Thyroid gland (tissue), 4 donors: ENCODE results near the gene SNRK. TPM values are rescaled to one million over a fixed set of nuclear protein-coding genes. Genes with fewer than 3 reads are reported as not detected.

Experiments used
- DNase-seq, 2 donors: peaks; one replicate each; pipeline ENCODE4 v3.0.0-alpha.2; 2019
- H3K27ac ChIP-seq, 3 donors: fragments of 200-600 bp; sonication (generic); 1 replicate in 2 of 3; 2 replicates in 1 of 3; pipeline ENCODE4 v1.5.1; 2016 to 2019; ENCODE audit warnings: mild to moderate bottlenecking in 1 of 3, moderate library complexity in 1 of 3
- H3K27me3 ChIP-seq: fragments of 200-600 bp; sonication (generic); one replicate; pipeline ENCODE4 v1.5.1; 2019
- H3K36me3 ChIP-seq, 2 donors: fragments of 200-600 bp; sonication (generic); one replicate each; pipeline ENCODE4 v1.5.1; 2016 to 2019
- H3K4me1 ChIP-seq, 2 donors: fragments of 200-600 bp; sonication (generic); one replicate each; pipeline ENCODE4 v1.5.1; 2017 to 2019
- H3K4me3 ChIP-seq, 3 donors: fragments of 200-600 bp; sonication (generic); replicated peaks in 1 of 3; 1 replicate in 2 of 3; 2 replicates in 1 of 3; pipeline ENCODE4 v1.5.1; 2016; ENCODE audit warnings: mild to moderate bottlenecking in 1 of 3
- H3K9me3 ChIP-seq: fragments of 200-600 bp; sonication (generic); one replicate; pipeline ENCODE4 v1.5.1; 2017
- POLR2A ChIP-seq, 2 donors: fragments of 450-650 bp; IDR thresholded peaks; one replicate each; pipeline ENCODE4 v1.6.1; 2017; ENCODE audit warnings: antibody characterized with exemption in 2 of 2, mild to moderate bottlenecking in 2 of 2, moderate library complexity in 1 of 2
- WGBS, 2 donors: methylation state at CpG; one replicate each; pipeline ENCODE4 v1.1.5; 2017; 5-methylcytosine and 5-hydroxymethylcytosine counted together
- intact Hi-C: fragments of 100-400 bp; cut with DNase I; formaldehyde crosslinking; loops from one replicate; pipeline ENCODE4 v1.15.1; 2023
- total RNA-seq, 4 donors: library from RNA; depleted of rRNA; stranded (reverse); fragments of >200 nt; gene quantifications; one replicate each; pipeline ENCODE4 v1.2.3, GENCODE V29; 2016
- TF ChIP-seq, protein P1 (sequence below), 6 experiments: fragments of 200-600 bp in 3 of 6; fragments of 450-650 bp in 3 of 6; sonication (generic) in 3 of 6; IDR thresholded peaks; one replicate each; pipeline ENCODE4 v1.5.1; 2016 to 2019; ENCODE audit warnings: antibody characterized with exemption in 6 of 6, mild to moderate bottlenecking in 2 of 6, inconsistent platforms in 1 of 6, moderate library complexity in 1 of 6

Gene SNRK
- 10 to 100 TPM; 44.2 to 90.5 (median 65.0) TPM for total RNA-seq

- intact Hi-C loops, result no loop called here
- H3K36me3 ChIP-seq, result no peaks in the 10 kb centered on the region
- peak within 1 kb of the TSS; percentile 43 to 51 (median 47) for H3K4me3 ChIP-seq
- peak within 1 kb of the TSS; percentile 72 to 88 (median 88) for H3K27ac ChIP-seq
- H3K4me1 ChIP-seq, result peaks cover 27 to 32% of the 10 kb centered on the region in 2 donors
- WGBS, 2 donors, result 0 to 1% methylated on average over 19 to 25 of the region's 91 CpGs
- no peaks in the 10 kb centered on the region for H3K27me3 ChIP-seq
- peak; percentile 83 to 86 for DNase-seq
- TF ChIP-seq, protein P1, sequence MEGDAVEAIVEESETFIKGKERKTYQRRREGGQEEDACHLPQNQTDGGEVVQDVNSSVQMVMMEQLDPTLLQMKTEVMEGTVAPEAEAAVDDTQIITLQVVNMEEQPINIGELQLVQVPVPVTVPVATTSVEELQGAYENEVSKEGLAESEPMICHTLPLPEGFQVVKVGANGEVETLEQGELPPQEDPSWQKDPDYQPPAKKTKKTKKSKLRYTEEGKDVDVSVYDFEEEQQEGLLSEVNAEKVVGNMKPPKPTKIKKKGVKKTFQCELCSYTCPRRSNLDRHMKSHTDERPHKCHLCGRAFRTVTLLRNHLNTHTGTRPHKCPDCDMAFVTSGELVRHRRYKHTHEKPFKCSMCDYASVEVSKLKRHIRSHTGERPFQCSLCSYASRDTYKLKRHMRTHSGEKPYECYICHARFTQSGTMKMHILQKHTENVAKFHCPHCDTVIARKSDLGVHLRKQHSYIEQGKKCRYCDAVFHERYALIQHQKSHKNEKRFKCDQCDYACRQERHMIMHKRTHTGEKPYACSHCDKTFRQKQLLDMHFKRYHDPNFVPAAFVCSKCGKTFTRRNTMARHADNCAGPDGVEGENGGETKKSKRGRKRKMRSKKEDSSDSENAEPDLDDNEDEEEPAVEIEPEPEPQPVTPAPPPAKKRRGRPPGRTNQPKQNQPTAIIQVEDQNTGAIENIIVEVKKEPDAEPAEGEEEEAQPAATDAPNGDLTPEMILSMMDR (IDR thresholded peaks at IDR 0.05), result peak in 4 of 6 experiments; percentile 26 to 33 (median 28)
- TF ChIP-seq POLR2A (IDR thresholded peaks at IDR 0.05), result peak; percentile 93 to 99
- no peaks in the 10 kb centered on the region for H3K9me3 ChIP-seq
Measured at GRCh38 chr3:43286115-43286840, at the start of gene SNRK. TSS of gene SNRK (plus strand) at chr3:43286540. CDS start at chr3:43303204, 16,664 bp downstream.

DNA sequence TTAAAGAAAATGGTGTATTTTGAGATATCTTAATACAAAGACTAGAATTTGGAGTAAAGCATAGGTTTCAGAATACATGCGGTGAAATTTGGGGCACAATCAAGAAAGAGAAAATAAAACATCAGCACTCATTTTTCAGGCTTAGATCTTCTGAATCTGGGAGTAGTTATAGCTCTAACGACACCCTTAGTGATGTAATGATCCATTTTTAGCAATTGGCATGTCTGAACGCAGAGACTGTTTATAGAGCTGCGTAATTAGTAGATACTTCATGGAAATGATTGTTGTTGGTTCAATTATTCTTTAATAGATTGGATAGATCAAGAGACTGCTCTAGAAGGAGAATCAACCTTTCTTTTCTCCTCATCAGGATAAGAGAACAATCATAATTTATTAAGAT, 47.5 kb upstream of the SNRK start:
- no peak overlapping the region for H3K27ac ChIP-seq
- H3K27me3 ChIP-seq, result no peaks in the 10 kb centered on the region
- no peak overlapping the region for H3K4me3 ChIP-seq
- intact Hi-C loops, result no loop called here
- no peaks in the 10 kb centered on the region for H3K4me1 ChIP-seq
- no peak for DNase-seq
- no peak for TF ChIP-seq POLR2A (IDR thresholded peaks at IDR 0.05)
- TF ChIP-seq, protein P1 (IDR thresholded peaks at IDR 0.05), result no peak
- no peaks in the 10 kb centered on the region for H3K9me3 ChIP-seq
- no peaks in the 10 kb centered on the region for H3K36me3 ChIP-seq
- 65 to 70% methylated on average over 4 of the region's 4 CpGs for WGBS, 2 donors

- Histone ChIP-seq H3K4me3 (no peak overlapping the region), H3K27me3 (no peaks in the 10 kb centered on the region), H3K4me1 (no peaks in the 10 kb centered on the region), H3K27ac (no peak overlapping the region), H3K36me3 (no peaks in the 10 kb centered on the region), H3K9me3 (no peaks in the 10 kb centered on the region)
- intact Hi-C loops, result no loop called here
- WGBS, 2 donors, result 77 to 86% methylated on average over 3 of the region's 3 CpGs
- DNase-seq, result no peak
- TF ChIP-seq POLR2A (IDR thresholded peaks at IDR 0.05), result no peak
- TF ChIP-seq, protein P1 (IDR thresholded peaks at IDR 0.05), result no peak
Measured at GRCh38 chr3:43239755-43240154, 46.6 kb upstream of the SNRK start.

GRCh38 chr3:43243590-43244587, 42.5 kb upstream of the SNRK start:
- no peak for DNase-seq
- Histone ChIP-seq H3K27me3 (no peaks in the 10 kb centered on the region), H3K27ac (no peak overlapping the region), H3K4me3 (no peak overlapping the region), H3K36me3 (no peaks in the 10 kb centered on the region), H3K4me1 (no peaks in the 10 kb centered on the region), H3K9me3 (no peaks in the 10 kb centered on the region)
- 73 to 88% methylated on average over 6 of the region's 6 CpGs for WGBS, 2 donors
- intact Hi-C loops, result no loop called here
- TF ChIP-seq, protein P1 (IDR thresholded peaks at IDR 0.05), result no peak
- TF ChIP-seq POLR2A (IDR thresholded peaks at IDR 0.05), result no peak
